GM19395 (cell line): Measurements from ENCODE around the gene METTL26.
A peak's percentile ranks its signal among the peaks of the same experiment; 100 is the strongest.

Source experiments
- ATAC-seq: cut with Tn5 transposase; IDR thresholded peaks from one replicate; pipeline ENCODE4 v1.9.1; 2021; ENCODE audit warnings: mild to moderate bottlenecking, moderate library complexity; ENCODE audit not compliant: unreplicated experiment

Gene METTL26

GRCh38 chr16:660459-661183 lies 24.5 kb upstream of the METTL26 start:
- peak; percentile 53 for ATAC-seq

- ATAC-seq: no peak
These were observed 24.0 kb upstream of the METTL26 start for GRCh38 chr16:660132-660458.

GRCh38 chr16:659618-660017 lies 23.5 kb upstream of the METTL26 start:
- no peak for ATAC-seq

GRCh38 chr16:658679-659571 lies 22.8 kb upstream of the METTL26 start:
- ATAC-seq: no peak

GRCh38 chr16:657487-657886 lies 21.4 kb upstream of the METTL26 start:
- no peak for ATAC-seq

- no peak for ATAC-seq
These were observed 17.9 kb upstream of the METTL26 start for GRCh38 chr16:654034-654433.

GRCh38 chr16:652454-653305 lies 16.6 kb upstream of the METTL26 start:
- ATAC-seq: no peak

- ATAC-seq: no peak
These were observed 15.7 kb upstream of the METTL26 start for GRCh38 chr16:651844-652243.

- ATAC-seq: no peak
These were observed 13.5 kb upstream of the METTL26 start for GRCh38 chr16:649631-650030.

- peak; percentile 75 for ATAC-seq
These were observed 12.9 kb upstream of the METTL26 start, which contains the start of gene WDR90 for GRCh38 chr16:648781-649589. WDR90 (plus strand) TSS chr16:649365; CDS start chr16:649417, 52 bp downstream.

- no peak for ATAC-seq
These were observed 12.1 kb upstream of the METTL26 start for GRCh38 chr16:648071-648780.

GRCh38 chr16:647173-647902 lies 11.2 kb upstream of the METTL26 start:
- ATAC-seq: no peak

GRCh38 chr16:646679-647172 lies 10.6 kb upstream of the METTL26 start:
- no peak for ATAC-seq

- ATAC-seq: no peak
These were observed 10.0 kb upstream of the METTL26 start for GRCh38 chr16:645852-646678.

GRCh38 chr16:644556-644955 lies 8.5 kb upstream of the METTL26 start:
- ATAC-seq: no peak

GRCh38 chr16:643050-643368 lies 6.9 kb upstream of the METTL26 start:
- no peak for ATAC-seq

GRCh38 chr16:642189-643049 lies 6.3 kb upstream of the METTL26 start:
- peak; percentile 35 for ATAC-seq
